GM12878 (cell line): ENCODE measurements around the gene ULK1. TPM values are rescaled to one million over a fixed set of nuclear protein-coding genes. Genes with fewer than 3 reads are reported as not detected.

ENCODE experiments used
- ATAC-seq: fragments of 200-7000 bp; cut with Tn5 transposase; 3 replicates; pipeline ENCODE4 v1.9.1; 2020; ENCODE audit warnings: mild to moderate bottlenecking, moderate library complexity
- BruUV-seq: library from RNA; stranded (reverse); fragments of 400-500 nt; replicated peaks from 2 replicates; lab custom pipeline; 2021; lab: Mats Ljungman, UMichigan
- CTCF ChIA-PET: fragments of 300-600 bp; sonication (Branson Sonifier 250); formaldehyde crosslinking; extraction: SDS; loops from one replicate; lab custom pipeline; 2021; ENCODE audit warnings: inconsistent platforms; lab: Yijun Ruan, JAX
- POLR2A ChIA-PET: fragments of 350-600 bp; formaldehyde crosslinking; extraction: SDS; loops from one replicate; lab custom pipeline; 2021; ENCODE audit warnings: inconsistent platforms; lab: Charles Lee
- RAD21 ChIA-PET: fragments of 300-600 bp; sonication (Branson Sonifier 250); formaldehyde crosslinking; loops from one replicate; lab custom pipeline; 2023; ENCODE audit warnings: antibody characterized with exemption; ENCODE audit not compliant: unreplicated experiment; lab: Charles Lee
- SMC1A ChIA-PET: fragments of 300-600 bp; sonication (Branson Sonifier 250); formaldehyde crosslinking; loops from one replicate; lab custom pipeline; 2023; ENCODE audit not compliant: unreplicated experiment, uncharacterized antibody; lab: Charles Lee
- DNase-seq: peaks from one replicate; pipeline ENCODE4 v3.0.0-alpha.2; 2011; ENCODE audit warnings: low read depth, low spot score
- FAIRE-seq: peaks from 3 replicates; lab custom pipeline; 2011; peaks lifted over from hg19 to GRCh38; lab: Jason Lieb, UNC
- H2AFZ ChIP-seq: 2 replicates; pipeline ENCODE4 v1.6.0; 2011; ENCODE audit warnings: low read depth, low read length, control low read depth; ENCODE audit not compliant: control insufficient read depth
- H3K27ac ChIP-seq: 2 replicates; pipeline ENCODE4 v1.5.1; 2011; ENCODE audit warnings: control low read depth; ENCODE audit not compliant: control insufficient read depth, insufficient read depth
- H3K27me3 ChIP-seq, 2 experiments: replicated peaks in 1 of 2; 2 replicates each; pipeline versions ENCODE4 v1.6.0 to v1.6.1; 2011; ENCODE audit warnings: low read length in 1 of 2; ENCODE audit not compliant: control insufficient read depth in 2 of 2, insufficient read depth in 2 of 2
- H3K36me3 ChIP-seq, 2 experiments: 2 replicates each; pipeline ENCODE4 v1.5.1; 2011; ENCODE audit warnings: low read length in 1 of 2; ENCODE audit not compliant: control insufficient read depth in 2 of 2, insufficient read depth in 2 of 2
- H3K4me1 ChIP-seq: 2 replicates; pipeline ENCODE4 v1.6.1; 2011; ENCODE audit warnings: mild to moderate bottlenecking, low read length, moderate library complexity, mixed read lengths; ENCODE audit not compliant: control insufficient read depth, insufficient read depth
- H3K4me2 ChIP-seq: 2 replicates; pipeline ENCODE4 v1.6.0; 2011; ENCODE audit warnings: control low read depth; ENCODE audit not compliant: control insufficient read depth, insufficient read depth
- H3K4me3 ChIP-seq: fragments of 200-600 bp; sonication (generic); 2 replicates; pipeline ENCODE4 v1.5.1; 2016
- H3K79me2 ChIP-seq: 2 replicates; pipeline ENCODE4 v1.6.0; 2011; ENCODE audit warnings: low read length; ENCODE audit not compliant: control insufficient read depth, insufficient read depth
- H3K9ac ChIP-seq: 2 replicates; pipeline ENCODE4 v1.8.0; 2011; ENCODE audit warnings: low read length, control low read depth, mixed read lengths; ENCODE audit not compliant: control insufficient read depth, insufficient read depth
- H3K9me3 ChIP-seq: replicated peaks from 3 replicates; pipeline ENCODE4 v1.5.1; 2011; ENCODE audit warnings: mild to moderate bottlenecking, low read length; ENCODE audit not compliant: control insufficient read depth, insufficient read depth
- H4K20me1 ChIP-seq: 2 replicates; pipeline ENCODE4 v1.6.0; 2011; ENCODE audit not compliant: control insufficient read depth, insufficient read depth
- CBX3 ChIP-seq: fragments of 200-600 bp; sonication (generic); IDR thresholded peaks from 2 replicates; pipeline ENCODE4 v1.6.1; 2016; ENCODE audit warnings: low read depth, borderline replicate concordance
- CHD1 ChIP-seq: IDR thresholded peaks from 2 replicates; pipeline ENCODE4 v1.6.1; 2012; ENCODE audit warnings: low read depth, low read length, improper control_type of control experiment
- EED ChIP-seq: sonication (generic); IDR thresholded peaks from 2 replicates; pipeline ENCODE4 v1.6.1; 2016; ENCODE audit warnings: antibody characterized with exemption, low read depth
- FOS ChIP-seq: IDR thresholded peaks from 3 replicates; pipeline ENCODE4 v1.6.1; 2011; ENCODE audit warnings: borderline replicate concordance; ENCODE audit not compliant: insufficient read length; ENCODE audit errors: extremely low read depth
- HCFC1 ChIP-seq: fragments of 150-350 bp; IDR thresholded peaks from 2 replicates; pipeline ENCODE4 v1.6.1; 2014; ENCODE audit warnings: low read length
- IRF4 ChIP-seq: IDR thresholded peaks from 2 replicates; pipeline ENCODE4 v1.6.1; 2011; ENCODE audit warnings: low read depth, low read length
- LARP7 ChIP-seq: fragments of 450-650 bp; IDR thresholded peaks from 2 replicates; pipeline ENCODE4 v1.6.1; 2017; ENCODE audit warnings: mild to moderate bottlenecking
- NR2C2 ChIP-seq: IDR thresholded peaks from 2 replicates; pipeline ENCODE4 v1.6.1; 2011; ENCODE audit warnings: borderline replicate concordance, low read depth; ENCODE audit not compliant: control insufficient read depth, insufficient read length
- PKNOX1 ChIP-seq: fragments of 450-650 bp; IDR thresholded peaks from 2 replicates; pipeline ENCODE4 v1.6.1; 2016; ENCODE audit warnings: mild to moderate bottlenecking
- POLR2AphosphoS5 ChIP-seq: IDR thresholded peaks from 2 replicates; pipeline ENCODE4 v1.6.1; 2011; ENCODE audit warnings: mild to moderate bottlenecking, low read length, inconsistent platforms
- RELA ChIP-seq: fragments of 450-650 bp; IDR thresholded peaks from 2 replicates; pipeline ENCODE4 v1.8.0; 2014; ENCODE audit warnings: borderline replicate concordance; ENCODE audit not compliant: partially characterized antibody
- TCF3 ChIP-seq: IDR thresholded peaks from 2 replicates; pipeline ENCODE4 v1.6.1; 2012; ENCODE audit warnings: low read depth, mild to moderate bottlenecking, low read length, borderline replicate concordance; ENCODE audit not compliant: insufficient read depth
- USF2 ChIP-seq: IDR thresholded peaks from 2 replicates; pipeline ENCODE4 v1.6.1; 2011; ENCODE audit warnings: low read depth, low read length, improper control_type of control experiment, borderline replicate concordance
- ZNF207 ChIP-seq: fragments of 450-650 bp; IDR thresholded peaks from 2 replicates; pipeline ENCODE4 v1.6.1; 2014; ENCODE audit warnings: antibody characterized with exemption, mild to moderate bottlenecking, borderline replicate concordance
- WGBS: methylation state at CpG from one replicate; pipeline ENCODE4 v1.1.6; 2016; ENCODE audit warnings: low lambda C conversion rate; ENCODE audit not compliant: insufficient replicate concordance, insufficient coverage; ENCODE audit errors: missing lambda C conversion rate; 5-methylcytosine and 5-hydroxymethylcytosine counted together
- in situ Hi-C: fragments of 300-500 bp; cut with MboI; formaldehyde crosslinking; loops from 9 replicates; pipeline ENCODE4 v1.14.3; 2018; ENCODE audit warnings: mixed read lengths
- intact Hi-C: fragments of 100-400 bp; cut with micrococcal nuclease; formaldehyde crosslinking; loops from one replicate; pipeline ENCODE4 v1.14.2; 2022; ENCODE audit not compliant: unreplicated experiment
- polyA plus RNA-seq, 11 experiments: library from polyadenylated mRNA; depleted of rRNA in 4 of 11; unstranded in 6 of 11; stranded (reverse) in 5 of 11; fragments of >200 nt; fragmentation: Nextera tagmentation in 4 of 11; fragmentation: Illumina TruSeq in 1 of 11; extraction: Ambion mirVana in 4 of 11; extraction: Trizol in 1 of 11; gene quantifications; 1 replicate in 1 of 11; 2 replicates in 10 of 11; pipeline versions ENCODE4 v1.2.1 to v1.2.3, GENCODE V29; 2011 to 2016; ENCODE audit warnings: inconsistent platforms in 2 of 11, missing spikeins in 2 of 11, low read depth in 1 of 11
- total RNA-seq, 4 experiments: library from RNA; depleted of rRNA in 3 of 4; stranded (reverse); fragments of >200 nt in 3 of 4; fragmentation: Illumina TruSeq in 1 of 4; extraction: Trizol in 1 of 4; gene quantifications; 2 replicates each; pipeline versions ENCODE4 v1.2.1 to v1.2.3, GENCODE V29; 2013 to 2021

Gene ULK1
- total and polyA plus RNA-seq, 10 of the 15 experiments (the other 5 are each of a cell fraction or from before 2014, with no cell fraction given), result 0.13 to 14.1 (median 1.5) TPM

- BruUV-seq, result no TSS peak
- H4K20me1 ChIP-seq, result no peaks in the 10 kb centered on the region
Observed at GRCh38 chr12:131897875-131898274, 3.5 kb downstream of the ULK1 start.

More at GRCh38 chr12:131897875-131898274, 3.5 kb downstream of the ULK1 start:
- DNase-seq (no peak), FAIRE-seq (no peak), ATAC-seq (no peak)
- Histone ChIP-seq H3K36me3 (no peaks in the 10 kb centered on the region), H3K4me1 (peaks cover 12% of the 10 kb centered on the region), H3K27ac (no peak overlapping the region), H3K27me3 (no peaks in the 10 kb centered on the region), H3K9me3 (no peaks in the 10 kb centered on the region), H3K4me3 (no peak overlapping the region), H3K9ac (no peak overlapping the region), H3K79me2 (no peaks in the 10 kb centered on the region), H2AFZ (no peak overlapping the region), H3K4me2 (no peak overlapping the region)
- POLR2A ChIA-PET, result no interaction called here
- intact Hi-C loops (no loop called here), in situ Hi-C loops (no loop called here)
- RAD21 ChIA-PET, result no interaction called here
- WGBS, result 76% methylated on average over 9 of the region's 9 CpGs
- SMC1A ChIA-PET, result interaction anchor here (0.7 kb wide), 1 partner anchor 31 kb away, joined by 3 read pairs; no protein-coding TSS in a partner anchor
- TF ChIP-seq HCFC1 (no peak), USF2 (no peak), CHD1 (no peak), RELA (no peak), NR2C2 (no peak), IRF4 (no peak), CBX3 (no peak), POLR2AphosphoS5 (no peak), EED (no peak), LARP7 (no peak), FOS (no peak), ZNF207 (no peak), PKNOX1 (no peak), TCF3 (no peak)
- CTCF ChIA-PET, result no interaction called here
